ENCODE results near the gene CD177. TPM values are rescaled to one million over a fixed set of nuclear protein-coding genes. Genes with fewer than 3 reads are reported as not detected.

CD177 gene, protein sequence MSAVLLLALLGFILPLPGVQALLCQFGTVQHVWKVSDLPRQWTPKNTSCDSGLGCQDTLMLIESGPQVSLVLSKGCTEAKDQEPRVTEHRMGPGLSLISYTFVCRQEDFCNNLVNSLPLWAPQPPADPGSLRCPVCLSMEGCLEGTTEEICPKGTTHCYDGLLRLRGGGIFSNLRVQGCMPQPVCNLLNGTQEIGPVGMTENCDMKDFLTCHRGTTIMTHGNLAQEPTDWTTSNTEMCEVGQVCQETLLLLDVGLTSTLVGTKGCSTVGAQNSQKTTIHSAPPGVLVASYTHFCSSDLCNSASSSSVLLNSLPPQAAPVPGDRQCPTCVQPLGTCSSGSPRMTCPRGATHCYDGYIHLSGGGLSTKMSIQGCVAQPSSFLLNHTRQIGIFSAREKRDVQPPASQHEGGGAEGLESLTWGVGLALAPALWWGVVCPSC
- 0.15 and 0.23 TPM in 2 replicates for total RNA-seq

DNA sequence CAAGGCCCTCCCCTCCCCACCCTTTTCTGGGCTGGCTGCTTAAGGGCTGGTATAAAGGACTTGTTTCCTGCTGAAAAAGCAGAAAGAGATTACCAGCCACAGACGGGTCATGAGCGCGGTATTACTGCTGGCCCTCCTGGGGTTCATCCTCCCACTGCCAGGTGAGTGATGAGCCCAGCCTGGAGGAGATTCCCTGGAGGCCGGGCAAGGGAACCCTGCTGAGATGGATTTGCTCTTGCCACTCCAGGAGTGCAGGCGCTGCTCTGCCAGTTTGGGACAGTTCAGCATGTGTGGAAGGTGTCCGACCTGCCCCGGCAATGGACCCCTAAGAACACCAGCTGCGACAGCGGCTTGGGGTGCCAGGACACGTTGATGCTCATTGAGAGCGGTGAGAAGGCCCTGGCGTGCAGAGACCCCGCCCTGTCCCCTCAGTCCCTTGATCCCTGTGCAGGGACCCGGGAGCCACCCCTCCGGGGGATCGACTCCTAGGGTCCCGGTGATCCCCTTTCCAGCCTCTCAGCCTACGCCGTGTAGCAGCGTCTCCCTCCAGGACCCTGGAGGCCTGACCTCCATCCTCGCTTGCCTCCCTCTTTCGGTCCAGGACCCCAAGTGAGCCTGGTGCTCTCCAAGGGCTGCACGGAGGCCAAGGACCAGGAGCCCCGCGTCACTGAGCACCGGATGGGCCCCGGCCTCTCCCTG, at the start of gene CD177:
TSS of gene CD177 (plus strand) at position 81 of the 699 bp plus-strand sequence. CDS start at position 110, 29 bp downstream.

Other genes with a start within 250 kb of the CD177 start
- gene PSG5, start 167.2 kb upstream of the CD177 start, total RNA-seq: not detected in 2 replicates
- gene PSG4, start 148.0 kb upstream of the CD177 start, total RNA-seq: 0.57 and 1.1 TPM in 2 replicates
- 0.11 TPM in 1 of 2 replicates, not detected in the other for gene PSG9, start 84.2 kb upstream of the CD177 start, total RNA-seq
- gene TEX101, start 61.2 kb downstream of the CD177 start, total RNA-seq: not detected in 2 replicates
- 18.9 and 22.7 TPM in 2 replicates for gene LYPD3, start 111.9 kb downstream of the CD177 start, total RNA-seq
- 15.8 and 25.2 TPM in 2 replicates for gene PHLDB3, start 151.1 kb downstream of the CD177 start, total RNA-seq
- gene ETHE1, start 173.5 kb downstream of the CD177 start, total RNA-seq: 155 and 178 TPM in 2 replicates
- 0.08 TPM in 1 of 2 replicates, not detected in the other for gene ZNF575, start 179.5 kb downstream of the CD177 start, total RNA-seq
- 33.9 and 36.6 TPM in 2 replicates for gene XRCC1, start 221.8 kb downstream of the CD177 start, total RNA-seq
- 6.6 and 8.0 TPM in 2 replicates for gene PINLYP, start 222.1 kb downstream of the CD177 start, total RNA-seq
- 11.9 and 14.7 TPM in 2 replicates for gene IRGQ, start 242.4 kb downstream of the CD177 start, total RNA-seq
- gene ZNF576, start 242.9 kb downstream of the CD177 start, total RNA-seq: 13.0 and 14.0 TPM in 2 replicates